ENCODE results near the gene RASSF9.
A peak's percentile ranks its signal among the peaks of the same experiment; 100 is the strongest.

Gene RASSF9

GRCh38 chr12:85836197-85837090 is at the start of gene RASSF9:
Gene RASSF9 (minus strand): TSS chr12:85836409. CDS start chr12:85836201, 208 bp downstream.
- DNase-seq: no peak

GRCh38 chr12:85883763-85884162 is 47.6 kb upstream of the RASSF9 start:
- no peak for DNase-seq

GRCh38 chr12:85877459-85877858 is 41.2 kb upstream of the RASSF9 start:
- DNase-seq: no peak

GRCh38 chr12:85874031-85874461 is 37.8 kb upstream of the RASSF9 start, which contains the start of gene NTS:
Gene NTS (plus strand): TSS chr12:85874295. CDS start chr12:85874404, 109 bp downstream.
- no peak for DNase-seq

GRCh38 chr12:85872497-85873091 is 36.4 kb upstream of the RASSF9 start:
- peak; percentile 69 for DNase-seq

GRCh38 chr12:85866986-85867776 is 31.0 kb upstream of the RASSF9 start:
- peak; percentile 16 for DNase-seq

- no peak for DNase-seq
These were observed 29.7 kb upstream of the RASSF9 start for GRCh38 chr12:85865890-85866289.

GRCh38 chr12:85856966-85857365 is 20.8 kb upstream of the RASSF9 start:
- no peak for DNase-seq

GRCh38 chr12:85855305-85855704 is 19.1 kb upstream of the RASSF9 start:
- DNase-seq: no peak

GRCh38 chr12:85849344-85849743 is 13.1 kb upstream of the RASSF9 start:
- DNase-seq: no peak

GRCh38 chr12:85843606-85844310 is 7.5 kb upstream of the RASSF9 start:
- DNase-seq: no peak

GRCh38 chr12:85835426-85836196 is 598 bp downstream of the RASSF9 start:
- no peak for DNase-seq

- no peak for DNase-seq
These were observed 1.8 kb downstream of the RASSF9 start for GRCh38 chr12:85834378-85834777.

GRCh38 chr12:85833579-85833978 is 2.6 kb downstream of the RASSF9 start:
- DNase-seq: no peak

- DNase-seq: no peak
These were observed 4.8 kb downstream of the RASSF9 start for GRCh38 chr12:85831327-85831990.

GRCh38 chr12:85829391-85829790 is 6.8 kb downstream of the RASSF9 start:
- DNase-seq: no peak

- DNase-seq: no peak
These were observed 7.6 kb downstream of the RASSF9 start for GRCh38 chr12:85828576-85828975.

GRCh38 chr12:85825746-85826145 is 10.5 kb downstream of the RASSF9 start:
- DNase-seq: no peak

- DNase-seq: no peak
These were observed 12.6 kb downstream of the RASSF9 start for GRCh38 chr12:85823436-85824180.

GRCh38 chr12:85821759-85822158 is 14.4 kb downstream of the RASSF9 start:
- DNase-seq: no peak

GRCh38 chr12:85821206-85821605 is 15.0 kb downstream of the RASSF9 start:
- DNase-seq: no peak
